Measurements from ENCODE around the gene GPRC5D. TPM values are rescaled to one million over a fixed set of nuclear protein-coding genes. Genes with fewer than 3 reads are reported as not detected.

GPRC5D gene
- total RNA-seq (not detected), polyA plus RNA-seq (under 1 TPM in 1 of 3 donors, not detected in 2; 0.18 TPM)
- long read RNA-seq, donor 1: 0 reads
- long read RNA-seq, donor 2: 0 reads
- long read RNA-seq, donor 3: 0 reads
- long read RNA-seq, donor 4: 0 reads
- long read RNA-seq, donor 5: 0 reads
- long read RNA-seq, donor 6: 0 reads
- long read RNA-seq, donor 7: 0 reads
- long read RNA-seq, donor 8: 0 reads
- long read RNA-seq, donor 9: 0 reads
- long read RNA-seq, donor 10: 0 reads

DNA sequence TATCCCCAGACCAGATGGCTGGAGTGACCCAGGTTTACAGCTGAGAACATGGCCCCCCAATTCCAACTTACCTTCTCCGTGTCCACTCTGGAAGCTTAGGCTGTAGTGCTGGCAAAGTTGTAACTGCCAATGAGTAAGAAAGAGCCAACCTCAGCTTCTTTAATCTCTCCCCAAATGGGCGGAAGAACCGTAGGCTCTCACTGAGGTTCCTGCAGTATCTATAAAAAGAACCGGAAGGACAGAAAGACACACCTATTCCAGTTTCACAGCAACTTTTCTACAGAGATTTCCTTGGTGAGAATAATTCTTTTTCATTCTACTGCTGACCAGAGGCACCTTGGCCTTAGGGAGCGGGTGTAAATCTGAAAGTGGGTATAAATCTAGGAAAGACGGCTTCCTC is at the start of gene GPRC5D:
GPRC5D (minus strand) TSS at position 135 of the 400 bp plus-strand sequence. CDS start 1,786 bp downstream, outside the sequence.
- H3K36me3 ChIP-seq: no peaks in the 10 kb centered on the region
- H3K4me1 ChIP-seq: no peaks in the 10 kb centered on the region
- H3K4me3 ChIP-seq: no peak within 1 kb of the TSS
- no peak for DNase-seq
- no peaks in the 10 kb centered on the region for H3K27me3 ChIP-seq
- WGBS, 5 donors: 86 to 92% (median 91%) methylated on average over 6 of the region's 6 CpGs
- intact Hi-C loops (cut with DNase I; ENCODE audit: low total_unique reads): no loop called here
- H3K27ac ChIP-seq: no peak within 1 kb of the TSS
- no peaks in the 10 kb centered on the region for H3K9me3 ChIP-seq
- TF ChIP-seq, protein P1, sequence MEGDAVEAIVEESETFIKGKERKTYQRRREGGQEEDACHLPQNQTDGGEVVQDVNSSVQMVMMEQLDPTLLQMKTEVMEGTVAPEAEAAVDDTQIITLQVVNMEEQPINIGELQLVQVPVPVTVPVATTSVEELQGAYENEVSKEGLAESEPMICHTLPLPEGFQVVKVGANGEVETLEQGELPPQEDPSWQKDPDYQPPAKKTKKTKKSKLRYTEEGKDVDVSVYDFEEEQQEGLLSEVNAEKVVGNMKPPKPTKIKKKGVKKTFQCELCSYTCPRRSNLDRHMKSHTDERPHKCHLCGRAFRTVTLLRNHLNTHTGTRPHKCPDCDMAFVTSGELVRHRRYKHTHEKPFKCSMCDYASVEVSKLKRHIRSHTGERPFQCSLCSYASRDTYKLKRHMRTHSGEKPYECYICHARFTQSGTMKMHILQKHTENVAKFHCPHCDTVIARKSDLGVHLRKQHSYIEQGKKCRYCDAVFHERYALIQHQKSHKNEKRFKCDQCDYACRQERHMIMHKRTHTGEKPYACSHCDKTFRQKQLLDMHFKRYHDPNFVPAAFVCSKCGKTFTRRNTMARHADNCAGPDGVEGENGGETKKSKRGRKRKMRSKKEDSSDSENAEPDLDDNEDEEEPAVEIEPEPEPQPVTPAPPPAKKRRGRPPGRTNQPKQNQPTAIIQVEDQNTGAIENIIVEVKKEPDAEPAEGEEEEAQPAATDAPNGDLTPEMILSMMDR (IDR thresholded peaks at IDR 0.05): no peak
- TF ChIP-seq POLR2A (IDR thresholded peaks at IDR 0.05) (no peak), POLR2AphosphoS5 (IDR thresholded peaks at IDR 0.05) (no peak), EP300 (IDR thresholded peaks at IDR 0.05) (no peak)

DNA sequence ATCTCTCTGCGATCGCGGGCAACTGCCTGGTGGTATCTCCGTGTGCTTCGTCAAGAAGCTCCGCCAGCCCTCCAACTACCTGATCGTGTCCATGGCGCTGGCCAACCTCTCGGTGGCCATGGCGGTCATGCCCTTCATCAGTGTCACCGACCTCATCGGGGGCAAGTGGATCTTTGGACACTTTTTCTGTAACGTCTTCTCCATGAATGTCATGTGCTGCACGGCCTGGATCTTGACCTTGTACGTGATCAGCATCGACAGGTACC is 49.7 kb upstream of the GPRC5D start:
- H3K27ac ChIP-seq: peak overlapping the region; percentile 80 to 94 (median 93)
- no peaks in the 10 kb centered on the region for H3K27me3 ChIP-seq
- no peak for TF ChIP-seq POLR2A (IDR thresholded peaks at IDR 0.05)
- TF ChIP-seq EP300 (IDR thresholded peaks at IDR 0.05): no peak
- TF ChIP-seq, protein P1 (IDR thresholded peaks at IDR 0.05): no peak
- TF ChIP-seq POLR2AphosphoS5 (IDR thresholded peaks at IDR 0.05): no peak
- no peaks in the 10 kb centered on the region for H3K9me3 ChIP-seq
- intact Hi-C loops (cut with DNase I; ENCODE audit: low total_unique reads): no loop called here
- DNase-seq: no peak
- H3K4me3 ChIP-seq: peak overlapping the region; percentile 52 to 80 (median 74)
- peaks cover 27 to 52% (median 45%) of the 10 kb centered on the region in 4 donors for H3K4me1 ChIP-seq
- WGBS, 5 donors: 43 to 63% (median 49%) methylated on average over 15 to 16 of the region's 16 CpGs
- H3K36me3 ChIP-seq: no peaks in the 10 kb centered on the region

DNA sequence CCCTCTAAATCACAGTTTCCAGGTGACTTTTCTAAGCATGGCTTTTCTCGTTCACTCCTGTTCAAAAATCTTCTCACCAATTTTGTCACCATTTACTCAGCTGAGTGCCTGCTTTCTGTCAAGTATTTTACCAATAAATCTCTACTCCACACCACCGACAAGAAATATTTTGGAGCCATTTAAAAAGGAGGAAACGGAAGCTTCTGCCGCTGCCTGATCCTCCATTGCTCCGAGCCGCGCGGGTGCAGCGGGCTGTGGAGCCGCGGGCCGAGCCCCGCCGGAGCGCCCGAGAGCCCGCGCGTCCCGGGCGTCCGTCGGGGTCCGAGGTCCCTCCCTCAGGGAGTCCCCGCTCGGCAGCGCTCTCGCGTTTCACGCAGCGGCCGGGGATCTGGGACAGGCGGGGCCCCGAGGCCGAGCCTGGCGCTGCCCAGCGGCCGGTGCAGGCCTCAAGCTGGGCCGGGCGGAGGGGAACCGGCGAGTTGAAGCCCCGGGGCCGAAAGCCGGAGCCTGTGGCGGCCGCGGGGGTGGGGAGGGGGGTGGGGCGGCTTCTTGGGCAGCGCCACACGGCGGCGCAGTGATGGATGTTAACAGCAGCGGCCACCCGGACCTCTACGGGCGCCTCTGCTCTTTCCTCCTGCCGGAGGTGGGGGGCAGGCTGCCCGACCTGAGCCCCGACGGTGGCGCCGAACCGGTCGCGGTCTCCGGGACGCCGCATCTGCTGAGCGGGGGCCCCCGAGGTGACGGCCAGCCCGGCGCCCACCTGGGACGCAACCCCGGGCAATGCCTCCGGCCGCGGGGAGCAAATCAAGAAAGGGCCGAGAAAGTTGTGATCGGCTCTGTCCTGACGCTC is 49.2 kb upstream of the GPRC5D start:
- Histone ChIP-seq H3K36me3 (no peaks in the 10 kb centered on the region), H3K4me1 (peaks cover 27 to 57% (median 50%) of the 10 kb centered on the region in 4 donors), H3K27me3 (no peaks in the 10 kb centered on the region), H3K4me3 (peak overlapping the region; percentile 52 to 80 (median 74)), H3K9me3 (no peaks in the 10 kb centered on the region), H3K27ac (peak overlapping the region; percentile 80 to 94 (median 93))
- DNase-seq: peak; percentile 51 to 86
- WGBS, 5 donors: 0 to 1% (median 1%) methylated on average over 30 to 82 of the region's 82 CpGs
- no peak for TF ChIP-seq POLR2AphosphoS5 (IDR thresholded peaks at IDR 0.05)
- TF ChIP-seq, protein P1 (IDR thresholded peaks at IDR 0.05): peak in 2 of 7 experiments; percentile 26 to 36
- intact Hi-C loops (cut with DNase I; ENCODE audit: low total_unique reads): no loop called here

DNA sequence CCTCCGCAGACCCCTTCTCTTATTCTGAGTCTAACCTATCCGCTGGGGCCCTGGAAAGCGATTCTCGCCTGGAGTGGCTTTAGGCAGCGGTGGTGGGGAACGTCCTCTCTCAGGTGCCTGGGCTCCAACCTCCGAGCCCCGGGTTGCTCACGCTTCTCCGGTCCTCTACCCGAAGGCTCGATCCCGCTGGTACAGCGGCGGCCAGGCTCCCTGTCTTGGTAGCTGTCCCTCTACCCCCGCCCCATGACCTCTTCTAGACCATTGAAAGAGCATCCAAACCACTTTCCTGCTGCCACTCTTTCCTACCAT is 48.6 kb upstream of the GPRC5D start:
- intact Hi-C loops (cut with DNase I; ENCODE audit: low total_unique reads): no loop called here
- TF ChIP-seq, protein P1 (IDR thresholded peaks at IDR 0.05): no peak

More for the DNA sequence above, 48.6 kb upstream of the GPRC5D start:
- 0 to 1% (median 0%) methylated on average over 6 to 16 of the region's 16 CpGs for WGBS, 5 donors
- Histone ChIP-seq H3K27ac (peak overlapping the region; percentile 80 to 94 (median 93)), H3K27me3 (no peaks in the 10 kb centered on the region), H3K36me3 (no peaks in the 10 kb centered on the region), H3K9me3 (no peaks in the 10 kb centered on the region), H3K4me1 (peaks cover 27 to 60% (median 53%) of the 10 kb centered on the region in 4 donors), H3K4me3 (peak overlapping the region; percentile 52 to 80 (median 74))
- no peak for DNase-seq
